IMR-90 (cell line): Measurements from ENCODE around the gene CLPTM1L. TPM values are rescaled to one million over a fixed set of nuclear protein-coding genes. Genes with fewer than 3 reads are reported as not detected.

Source experiments
- ATAC-seq: fragments of 200-7000 bp; cut with Tn5 transposase; 2 replicates; pipeline ENCODE4 v1.9.1; 2020; ENCODE audit warnings: low read depth, mild to moderate bottlenecking, moderate library complexity
- BruUV-seq: library from RNA; stranded (reverse); fragments of 400-500 nt; replicated peaks from 2 replicates; lab custom pipeline; 2021; lab: Mats Ljungman, UMichigan
- CTCF ChIA-PET: fragments of 300-600 bp; formaldehyde crosslinking; extraction: SDS; loops from one replicate; lab custom pipeline; 2021; ENCODE audit warnings: antibody characterized with exemption; lab: Yijun Ruan, JAX
- POLR2A ChIA-PET: fragments of 300-600 bp; sonication (Branson Sonifier 250); formaldehyde crosslinking; loops from one replicate; lab custom pipeline; 2022; ENCODE audit warnings: antibody characterized with exemption; ENCODE audit not compliant: unreplicated experiment; lab: Charles Lee
- DNase-seq: peaks from one replicate; pipeline ENCODE4 v3.0.0; 2013
- H2AFZ ChIP-seq: replicated peaks from 2 replicates; pipeline ENCODE3; 2013; ENCODE audit warnings: low read length, mild to moderate bottlenecking; ENCODE audit not compliant: poor library complexity
- H2AK5ac ChIP-seq: 2 replicates; pipeline ENCODE4 v1.6.1; 2013; ENCODE audit warnings: low read depth, low read length, inconsistent platforms
- H2AK9ac ChIP-seq: replicated peaks from 2 replicates; pipeline ENCODE3; 2013; ENCODE audit warnings: mild to moderate bottlenecking, low read depth, low read length, moderate library complexity; ENCODE audit not compliant: poor library complexity
- H2BK120ac ChIP-seq: 2 replicates; pipeline ENCODE4 v1.6.1; 2013; ENCODE audit warnings: low read depth, low read length, inconsistent platforms
- H2BK15ac ChIP-seq: 3 replicates; pipeline ENCODE4 v1.6.1; 2013; ENCODE audit warnings: low read depth, low read length, inconsistent platforms
- H2BK20ac ChIP-seq: 2 replicates; pipeline ENCODE4 v1.6.1; 2013; ENCODE audit warnings: low read depth, mild to moderate bottlenecking, inconsistent platforms, low read length, moderate library complexity
- H2BK5ac ChIP-seq: 2 replicates; pipeline ENCODE4 v1.6.1; 2013; ENCODE audit warnings: mild to moderate bottlenecking, low read depth, low read length, inconsistent platforms; ENCODE audit not compliant: poor library complexity, severe bottlenecking
- H3K14ac ChIP-seq: replicated peaks from 2 replicates; pipeline ENCODE4 v1.6.1; 2013; ENCODE audit warnings: low read depth, low read length, inconsistent platforms
- H3K18ac ChIP-seq: 2 replicates; pipeline ENCODE4 v1.6.1; 2013; ENCODE audit warnings: low read depth, low read length, control low read depth
- H3K23ac ChIP-seq: 2 replicates; pipeline ENCODE4 v1.6.1; 2013; ENCODE audit warnings: low read depth, low read length, inconsistent platforms
- H3K27ac ChIP-seq: 2 replicates; pipeline ENCODE4 v1.5.1; 2013; ENCODE audit warnings: mild to moderate bottlenecking, control low read depth, low read length; ENCODE audit not compliant: insufficient read depth
- H3K27me3 ChIP-seq: 2 replicates; pipeline ENCODE4 v1.6.1; 2013; ENCODE audit warnings: low read length; ENCODE audit not compliant: control insufficient read depth, insufficient read depth
- H3K36me3 ChIP-seq: 2 replicates; pipeline ENCODE4 v1.6.1; 2013; ENCODE audit warnings: low read length, mixed read lengths; ENCODE audit not compliant: control insufficient read depth, insufficient read depth
- H3K4ac ChIP-seq: 2 replicates; pipeline ENCODE4 v1.6.1; 2013; ENCODE audit warnings: low read depth, low read length, inconsistent platforms
- H3K4me1 ChIP-seq: 2 replicates; pipeline ENCODE4 v1.6.1; 2013; ENCODE audit warnings: low read length, mixed read lengths; ENCODE audit not compliant: control insufficient read depth, insufficient read depth
- H3K4me2 ChIP-seq: 2 replicates; pipeline ENCODE4 v1.6.1; 2013; ENCODE audit warnings: low read depth, mild to moderate bottlenecking, control low read depth, low read length, moderate library complexity
- H3K4me3 ChIP-seq: 2 replicates; pipeline ENCODE4 v1.5.1; 2013; ENCODE audit warnings: low read depth, mild to moderate bottlenecking, control low read depth, low read length, moderate library complexity; ENCODE audit not compliant: insufficient read depth
- H3K56ac ChIP-seq: 2 replicates; pipeline ENCODE4 v1.6.1; 2013; ENCODE audit warnings: low read length, inconsistent platforms; ENCODE audit not compliant: insufficient read depth; ENCODE audit errors: extremely low read depth
- H3K79me1 ChIP-seq, 2 experiments: 2 replicates each; pipeline ENCODE4 v1.6.1; 2013; ENCODE audit warnings: low read length in 2 of 2, inconsistent platforms in 1 of 2, low read depth in 1 of 2
- H3K9ac ChIP-seq: 2 replicates; pipeline ENCODE4 v1.6.1; 2013; ENCODE audit warnings: low read depth, low read length, control low read depth
- H3K9me1 ChIP-seq: 2 replicates; pipeline ENCODE4 v1.6.1; 2013; ENCODE audit warnings: low read length, inconsistent platforms; ENCODE audit not compliant: insufficient read depth
- H3K9me3 ChIP-seq: 2 replicates; pipeline ENCODE4 v1.6.1; 2013; ENCODE audit warnings: low read length; ENCODE audit not compliant: control insufficient read depth, insufficient read depth
- H4K20me1 ChIP-seq: 2 replicates; pipeline ENCODE4 v1.6.1; 2013; ENCODE audit warnings: low read length, inconsistent platforms; ENCODE audit not compliant: insufficient read depth
- H4K5ac ChIP-seq: 2 replicates; pipeline ENCODE4 v1.6.1; 2013; ENCODE audit warnings: mild to moderate bottlenecking, low read depth, low read length, control low read depth
- H4K8ac ChIP-seq, 2 experiments: 2 replicates each; pipeline ENCODE4 v1.6.1; 2013; ENCODE audit warnings: low read depth in 2 of 2, low read length in 2 of 2, control low read depth in 1 of 2, inconsistent platforms in 1 of 2
- H4K91ac ChIP-seq: 2 replicates; pipeline ENCODE4 v1.6.1; 2013; ENCODE audit warnings: low read depth, low read length, inconsistent platforms; ENCODE audit not compliant: insufficient read depth
- BHLHE40 ChIP-seq: fragments of 150-350 bp; IDR thresholded peaks from 2 replicates; pipeline ENCODE4 v1.6.1; 2016; ENCODE audit warnings: mild to moderate bottlenecking, low read depth, low read length
- CHD1 ChIP-seq: IDR thresholded peaks from 2 replicates; pipeline ENCODE4 v1.6.1; 2012; ENCODE audit warnings: low read depth, low read length, improper control_type of control experiment
- MAFK ChIP-seq: IDR thresholded peaks from 2 replicates; pipeline ENCODE4 v1.6.1; 2012; ENCODE audit warnings: low read depth, low read length, improper control_type of control experiment
- MAZ ChIP-seq: IDR thresholded peaks from 2 replicates; pipeline ENCODE4 v1.6.1; 2012; ENCODE audit warnings: low read depth, mild to moderate bottlenecking, low read length, improper control_type of control experiment, moderate library complexity, borderline replicate concordance
- NFE2L2 ChIP-seq: fragments of 150-350 bp; IDR thresholded peaks from 2 replicates; pipeline ENCODE4 v1.6.1; 2016; ENCODE audit warnings: low read depth, mild to moderate bottlenecking, low read length
- RCOR1 ChIP-seq: IDR thresholded peaks from 2 replicates; pipeline ENCODE4 v1.6.1; 2012; ENCODE audit warnings: mild to moderate bottlenecking, low read length, improper control_type of control experiment; ENCODE audit not compliant: insufficient replicate concordance
- WGBS, 2 experiments: methylation state at CpG; one replicate each; pipeline versions ENCODE4 v1.1.5 to v1.1.7; 2013; ENCODE audit warnings: missing lambda C conversion rate in 2 of 2; ENCODE audit not compliant: insufficient read length in 1 of 2; ENCODE audit errors: extremely low coverage in 2 of 2; 5-methylcytosine and 5-hydroxymethylcytosine counted together
- dilution Hi-C: fragments of 300-500 bp; cut with HindIII; formaldehyde crosslinking; loops from one replicate; pipeline ENCODE4 v1.14.3; 2018; ENCODE audit warnings: low sequenced_read_pairs; ENCODE audit not compliant: unreplicated experiment
- in situ Hi-C: fragments of 300-500 bp; cut with MboI; formaldehyde crosslinking; loops from 3 replicates; pipeline ENCODE4 v1.14.3; 2019; ENCODE audit warnings: low sequenced_read_pairs, inconsistent platforms, mixed read lengths
- intact Hi-C: fragments of 100-400 bp; cut with micrococcal nuclease; formaldehyde crosslinking; loops from 2 replicates; pipeline ENCODE4 v1.10.0; 2022
- polyA plus RNA-seq, 3 experiments: library from polyadenylated mRNA; depleted of rRNA; stranded (reverse); fragments of >200 nt; gene quantifications; 2 replicates each; pipeline ENCODE4 v1.2.3, GENCODE V29; 2012; ENCODE audit warnings: low replicate concordance in 1 of 3
- total RNA-seq: library from RNA; depleted of rRNA; stranded (reverse); fragments of >200 nt; gene quantifications from 2 replicates; pipeline ENCODE4 v1.2.3, GENCODE V29; 2012

CLPTM1L gene
- total and polyA plus RNA-seq, 2 of the 4 experiments (the other 2 are of a cell fraction) = 114 to 137 TPM

DNA sequence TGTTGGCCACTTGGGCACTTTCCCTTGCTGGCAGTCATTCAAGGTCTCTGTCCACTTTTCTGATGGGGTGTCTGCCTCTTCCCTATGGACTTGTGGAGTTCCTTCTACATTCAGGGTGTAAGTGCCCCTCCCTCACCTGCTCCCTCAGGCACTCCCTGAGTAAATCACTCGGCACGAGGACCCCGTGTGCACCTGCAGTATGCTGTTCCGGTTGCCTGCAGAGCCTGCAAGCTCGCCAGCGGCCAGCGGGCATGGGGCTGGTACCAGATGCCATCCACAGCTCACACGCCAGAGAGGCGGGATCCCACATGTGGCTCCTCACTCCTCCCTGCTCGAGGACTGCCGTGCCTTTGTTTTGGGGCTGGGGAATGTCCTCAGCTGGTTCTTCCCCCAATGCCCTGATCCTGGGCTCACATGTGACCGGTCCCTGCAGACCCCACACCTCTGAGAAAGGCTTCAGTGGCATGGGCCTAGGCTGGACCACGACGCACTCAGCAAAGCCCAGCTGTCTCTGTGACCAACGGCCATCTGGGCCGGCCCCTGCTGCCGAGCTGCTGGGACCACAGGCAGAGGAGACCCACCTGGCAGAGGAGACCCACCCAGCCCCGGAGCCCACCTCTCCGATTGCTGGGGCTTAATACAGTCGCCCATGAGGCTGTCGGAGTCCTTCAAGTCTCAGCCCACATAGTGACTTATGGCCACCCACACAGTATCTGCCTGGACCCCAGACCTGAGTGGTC, 46.1 kb upstream of the CLPTM1L start:
- no peaks in the 10 kb centered on the region for H3K4me1 ChIP-seq
- no peak overlapping the region for H2BK120ac ChIP-seq
- no peak overlapping the region for H2BK20ac ChIP-seq
- no peak overlapping the region for H3K4ac ChIP-seq
- no peak overlapping the region for H4K5ac ChIP-seq
- H4K91ac ChIP-seq = no peak overlapping the region
- H3K56ac ChIP-seq = no peak overlapping the region
- no TSS peak for BruUV-seq
- H3K23ac ChIP-seq = no peak overlapping the region
- intact Hi-C loops (no loop called here), in situ Hi-C loops (no loop called here), dilution Hi-C loops (no loop called here)
- no peak overlapping the region for H2AK5ac ChIP-seq
- no peak overlapping the region for H3K14ac ChIP-seq
- H3K4me3 ChIP-seq = no peak overlapping the region
- no peak overlapping the region for H2AFZ ChIP-seq
- no peaks in the 10 kb centered on the region for H3K9me3 ChIP-seq
- H3K36me3 ChIP-seq = no peaks in the 10 kb centered on the region
- no peaks in the 10 kb centered on the region for H3K9me1 ChIP-seq
- DNase-seq (no peak), ATAC-seq (no peak)
- no peak overlapping the region for H3K27ac ChIP-seq
- H3K18ac ChIP-seq = no peak overlapping the region
- TF ChIP-seq CHD1 = no peak
- no peak for TF ChIP-seq BHLHE40
- TF ChIP-seq MAZ = no peak
- no peak for TF ChIP-seq NFE2L2
- TF ChIP-seq RCOR1 = no peak
- no peak for TF ChIP-seq MAFK
- H3K4me2 ChIP-seq = no peak overlapping the region
- no peak overlapping the region for H2BK15ac ChIP-seq
- H4K8ac ChIP-seq = no peak overlapping the region
- no peaks in the 10 kb centered on the region for H4K20me1 ChIP-seq
- POLR2A ChIA-PET = no interaction called here
- H3K9ac ChIP-seq = no peak overlapping the region
- H3K27me3 ChIP-seq = peaks cover 43% of the 10 kb centered on the region
- H3K79me1 ChIP-seq = no peaks in the 10 kb centered on the region
- no peak overlapping the region for H2BK5ac ChIP-seq
- no peak overlapping the region for H2AK9ac ChIP-seq
- CTCF ChIA-PET = no interaction called here
- WGBS, 2 experiments = 71% methylated on average over 7 of the region's 21 CpGs; no CpG with 5 or more reads in 1 of the 2 experiments
